MM.1S (cell line): ENCODE results near the gene TMEM184B.

Experiments
- CTCF ChIP-seq: fragments of 300-600 bp; sonication (generic); IDR thresholded peaks from 2 replicates; pipeline ENCODE4 v1.5.1; 2016; ENCODE audit warnings: antibody characterized with exemption, low read length, mixed read lengths
- EZH2 ChIP-seq: fragments of 300-600 bp; sonication (generic); optimal IDR thresholded peaks from 2 replicates; pipeline ENCODE3; 2017; ENCODE audit warnings: low read depth, mild to moderate bottlenecking, antibody characterized with exemption, low read length, mixed read lengths

- TF ChIP-seq EZH2 (no peak), CTCF (no peak)
Measured at GRCh38 chr22:38220163-38220562, 52.6 kb downstream of the TMEM184B start.
